Right lobe of liver (tissue), 6 donors: ENCODE data around the gene CTTNBP2. TPM values are rescaled to one million over a fixed set of nuclear protein-coding genes. Genes with fewer than 3 reads are reported as not detected.

Experiments
- ATAC-seq, 4 donors: fragments of 200-7000 bp; cut with Tn5 transposase; one replicate each; pipeline ENCODE4 v1.9.1; 2020; ENCODE audit warnings: mild to moderate bottlenecking in 4 of 4, moderate library complexity in 4 of 4
- DNase-seq, 3 donors: peaks; one replicate each; pipeline ENCODE4 v3.0.0-alpha.2; 2020
- H3K27ac ChIP-seq, 3 donors: fragments of 200-600 bp; one replicate each; pipeline ENCODE4 v1.8.0; 2022
- H3K27me3 ChIP-seq, 2 donors: fragments of 200-600 bp; one replicate each; pipeline ENCODE4 v1.8.0; 2022
- H3K36me3 ChIP-seq, 4 donors: fragments of 200-600 bp; sonication (generic) in 1 of 4; one replicate each; pipeline versions ENCODE4 v1.5.1 to v1.8.0; 2017 to 2022; ENCODE audit warnings: control low read depth in 1 of 4
- H3K4me1 ChIP-seq, 4 donors: fragments of 200-600 bp; sonication (generic) in 1 of 4; one replicate each; pipeline versions ENCODE4 v1.5.1 to v1.8.0; 2017 to 2022; ENCODE audit warnings: control low read depth in 1 of 4
- H3K4me3 ChIP-seq, 3 donors: fragments of 200-600 bp; one replicate each; pipeline ENCODE4 v1.8.0; 2022
- H3K9me3 ChIP-seq, 4 donors: fragments of 200-600 bp; sonication (generic) in 1 of 4; one replicate each; pipeline versions ENCODE4 v1.5.1 to v1.8.0; 2017 to 2022; ENCODE audit warnings: control low read depth in 1 of 4
- CTCF ChIP-seq, 4 donors: fragments of 200-600 bp in 3 of 4; fragments of 450-650 bp in 1 of 4; IDR thresholded peaks; one replicate each; pipeline versions ENCODE4 v1.5.1 to v1.8.0; 2016 to 2022; ENCODE audit warnings: antibody characterized with exemption in 4 of 4, mild to moderate bottlenecking in 2 of 4
- POLR2A ChIP-seq: fragments of 450-650 bp; IDR thresholded peaks from one replicate; pipeline ENCODE4 v1.6.1; 2017; ENCODE audit warnings: antibody characterized with exemption, mild to moderate bottlenecking
- WGBS: methylation state at CpG from one replicate; pipeline ENCODE4 v1.1.6; 2018; ENCODE audit warnings: low coverage, low lambda C conversion rate; ENCODE audit not compliant: insufficient coverage; ENCODE audit errors: missing lambda C conversion rate; 5-methylcytosine and 5-hydroxymethylcytosine counted together
- intact Hi-C, 2 donors: fragments of 100-400 bp; cut with DNase I; formaldehyde crosslinking; loops; one replicate each; pipeline versions ENCODE4 v1.11.2 to v1.14.1; 2022
- total RNA-seq, 6 experiments: library from RNA; depleted of rRNA in 2 of 6; stranded (reverse); fragments of >200 nt in 2 of 6; fragmentation: NEBNext Ultra II Directional in 3 of 6; extraction: Animal tissue kit (Norgen Biotek cat#: 25700) in 3 of 6; gene quantifications; one replicate each; pipeline versions ENCODE4 v1.1.0 to v1.2.4, GENCODE V29; 2016 to 2023
- donor health status: DM: no; HTN: yes; CAD: no.
- donor health status: DM: no; HTN: no; CAD: no.
- donor health status: DM: no; HTN: no; CAD: no.
- donor health status: DM: no; HTN: yes; CAD: no.
- donor health status: DM: no; HTN: yes; CAD: no.

The CTTNBP2 gene
- total RNA-seq, 6 experiments from 2014 or later: 0.31 to 3.0 (median 1.9) TPM

GRCh38 chr7:117741962-117742361, 131.3 kb downstream of the CTTNBP2 start:
- Histone ChIP-seq H3K9me3 (no peaks in the 10 kb centered on the region), H3K4me1 (no peaks in the 10 kb centered on the region), H3K27ac (no peak overlapping the region), H3K27me3 (no peaks in the 10 kb centered on the region), H3K36me3 (no peaks in the 10 kb centered on the region), H3K4me3 (no peak overlapping the region)
- no peak for ATAC-seq
- TF ChIP-seq POLR2A (no peak), CTCF (IDR thresholded peaks at IDR 0.05) (no peak)
- intact Hi-C loops: no loop called here
- DNase-seq: no peak
- 74% methylated on average over 4 of the region's 4 CpGs for WGBS

GRCh38 chr7:117739085-117739484, 134.2 kb downstream of the CTTNBP2 start:
- no peak overlapping the region for H3K4me3 ChIP-seq
- ATAC-seq (no peak), DNase-seq (no peak)
- TF ChIP-seq CTCF (IDR thresholded peaks at IDR 0.05) (no peak), POLR2A (no peak)
- no peaks in the 10 kb centered on the region for H3K4me1 ChIP-seq
- intact Hi-C loops: no loop called here
- 40% methylated on average over 4 of the region's 4 CpGs for WGBS
- H3K9me3 ChIP-seq: no peaks in the 10 kb centered on the region
- H3K27me3 ChIP-seq: no peaks in the 10 kb centered on the region
- H3K27ac ChIP-seq: no peak overlapping the region
- H3K36me3 ChIP-seq: no peaks in the 10 kb centered on the region

DNA sequence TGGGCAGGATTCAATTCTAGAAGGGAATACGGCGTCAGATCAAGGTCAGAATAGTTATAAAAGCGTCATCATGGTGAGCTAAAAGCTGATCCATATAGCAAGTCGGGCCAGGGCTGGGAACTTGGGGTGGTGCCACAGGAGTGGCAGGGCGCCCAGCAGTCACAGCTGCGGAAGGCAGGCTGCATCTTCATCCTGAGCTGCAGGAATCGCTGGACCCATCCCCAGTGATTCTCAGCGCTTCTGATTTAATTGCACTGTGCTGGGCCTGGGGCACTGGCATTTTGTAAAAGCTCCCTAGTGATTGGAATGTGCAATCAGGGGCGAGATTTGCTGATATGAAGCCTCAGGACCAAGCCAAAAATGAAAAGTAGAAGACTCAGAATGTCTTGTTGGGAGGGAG, 135.3 kb downstream of the CTTNBP2 start:
- H3K4me1 ChIP-seq: no peaks in the 10 kb centered on the region
- no peaks in the 10 kb centered on the region for H3K36me3 ChIP-seq
- H3K27ac ChIP-seq: no peak overlapping the region
- intact Hi-C loops: no loop called here
- H3K4me3 ChIP-seq: no peak overlapping the region
- H3K9me3 ChIP-seq: no peaks in the 10 kb centered on the region
- DNase-seq (no peak), ATAC-seq (no peak)
- TF ChIP-seq POLR2A (no peak), CTCF (IDR thresholded peaks at IDR 0.05) (no peak)
- WGBS: 70% methylated on average over 5 of the region's 9 CpGs
- no peaks in the 10 kb centered on the region for H3K27me3 ChIP-seq

GRCh38 chr7:117731455-117731854, 141.8 kb downstream of the CTTNBP2 start:
- H3K9me3 ChIP-seq: no peaks in the 10 kb centered on the region
- ATAC-seq (peak; percentile 33 to 72 (median 54)), DNase-seq (no peak)
- no peak overlapping the region for H3K27ac ChIP-seq
- TF ChIP-seq POLR2A: no peak
- TF ChIP-seq CTCF (IDR thresholded peaks at IDR 0.05): no peak
- H3K4me3 ChIP-seq: no peak overlapping the region
- intact Hi-C loops: no loop called here
- WGBS: 37% methylated on average over 6 of the region's 6 CpGs
- H3K36me3 ChIP-seq: no peaks in the 10 kb centered on the region
- H3K27me3 ChIP-seq: no peaks in the 10 kb centered on the region
- no peaks in the 10 kb centered on the region for H3K4me1 ChIP-seq

GRCh38 chr7:117730390-117730789, 142.9 kb downstream of the CTTNBP2 start:
- H3K9me3 ChIP-seq: no peaks in the 10 kb centered on the region
- peak; percentile 58 to 96 (median 88) for ATAC-seq
- WGBS: 29% methylated on average over 3 of the region's 3 CpGs

More at GRCh38 chr7:117730390-117730789, 142.9 kb downstream of the CTTNBP2 start:
- Histone ChIP-seq H3K4me3 (no peak overlapping the region), H3K27me3 (no peaks in the 10 kb centered on the region), H3K27ac (no peak overlapping the region), H3K4me1 (no peaks in the 10 kb centered on the region), H3K36me3 (no peaks in the 10 kb centered on the region)
- no peak for DNase-seq
- intact Hi-C loops: no loop called here
- TF ChIP-seq POLR2A (no peak), CTCF (IDR thresholded peaks at IDR 0.05) (no peak)
